ENCODE results near the gene TRIOBP. TPM values are rescaled to one million over a fixed set of nuclear protein-coding genes. Genes with fewer than 3 reads are reported as not detected.

The TRIOBP gene
- total RNA-seq, 1 donor from 2014 or later: 42.9 TPM

GRCh38 chr22:37771702-37772427 lies 75.0 kb downstream of the TRIOBP start:
- no peak for DNase-seq (ENCODE audit: extremely low spot score, unreplicated experiment)
- H3K4me3 Mint-ChIP-seq: no peak overlapping the region
- no peak for TF ChIP-seq CTCF (conservative IDR thresholded peaks at IDR 0.05)
- no peaks in the 10 kb centered on the region for H3K36me3 Mint-ChIP-seq
- H3K27me3 Mint-ChIP-seq: no peaks in the 10 kb centered on the region
- H3K4me1 Mint-ChIP-seq (ENCODE audit: unreplicated experiment): peaks cover 7% of the 10 kb centered on the region
- no peaks in the 10 kb centered on the region for H3K9me3 Mint-ChIP-seq
- no peak overlapping the region for H3K27ac Mint-ChIP-seq

GRCh38 chr22:37774728-37775127 lies 77.9 kb downstream of the TRIOBP start:
- TF ChIP-seq CTCF (conservative IDR thresholded peaks at IDR 0.05): no peak
- Mint-ChIP-seq H3K36me3 (no peaks in the 10 kb centered on the region), H3K4me1 (ENCODE audit: unreplicated experiment) (peaks cover 14% of the 10 kb centered on the region), H3K27me3 (no peaks in the 10 kb centered on the region), H3K27ac (peak overlapping the region; percentile 82), H3K4me3 (no peak overlapping the region), H3K9me3 (no peaks in the 10 kb centered on the region)
- no peak for DNase-seq (ENCODE audit: extremely low spot score, unreplicated experiment)

GRCh38 chr22:37775785-37776638 lies 79.2 kb downstream of the TRIOBP start:
- TF ChIP-seq CTCF (conservative IDR thresholded peaks at IDR 0.05): no peak
- H3K27ac Mint-ChIP-seq: peak overlapping the region; percentile 71
- H3K9me3 Mint-ChIP-seq: no peaks in the 10 kb centered on the region
- no peak overlapping the region for H3K4me3 Mint-ChIP-seq
- no peak for DNase-seq (ENCODE audit: extremely low spot score, unreplicated experiment)
- H3K4me1 Mint-ChIP-seq (ENCODE audit: unreplicated experiment): peaks cover 15% of the 10 kb centered on the region
- H3K36me3 Mint-ChIP-seq: no peaks in the 10 kb centered on the region
- no peaks in the 10 kb centered on the region for H3K27me3 Mint-ChIP-seq

- H3K27me3 Mint-ChIP-seq: no peaks in the 10 kb centered on the region
- H3K9me3 Mint-ChIP-seq: no peaks in the 10 kb centered on the region
- no peaks in the 10 kb centered on the region for H3K36me3 Mint-ChIP-seq
- peaks cover 15% of the 10 kb centered on the region for H3K4me1 Mint-ChIP-seq (ENCODE audit: unreplicated experiment)
- no peak for TF ChIP-seq CTCF (conservative IDR thresholded peaks at IDR 0.05)
- H3K4me3 Mint-ChIP-seq: no peak overlapping the region
- no peak for DNase-seq (ENCODE audit: extremely low spot score, unreplicated experiment)
- peak overlapping the region; percentile 71 for H3K27ac Mint-ChIP-seq
Measured at GRCh38 chr22:37776639-37777005, 79.8 kb downstream of the TRIOBP start.

- Mint-ChIP-seq H3K4me1 (ENCODE audit: unreplicated experiment) (peaks cover 19% of the 10 kb centered on the region), H3K36me3 (no peaks in the 10 kb centered on the region), H3K4me3 (no peak overlapping the region), H3K27ac (peak overlapping the region; percentile 71), H3K27me3 (no peaks in the 10 kb centered on the region), H3K9me3 (no peaks in the 10 kb centered on the region)
- no peak for DNase-seq (ENCODE audit: extremely low spot score, unreplicated experiment)
- TF ChIP-seq CTCF (conservative IDR thresholded peaks at IDR 0.05): no peak
Measured at GRCh38 chr22:37777122-37777687, 80.4 kb downstream of the TRIOBP start.

Measured in type B pancreatic cell (in vitro differentiated cells).